ENCODE data around the gene ATP1B2. TPM values are rescaled to one million over a fixed set of nuclear protein-coding genes. Genes with fewer than 3 reads are reported as not detected.
A peak's percentile ranks its signal among the peaks of the same experiment; 100 is the strongest.

Gene ATP1B2
- total RNA-seq, 1 donor from 2014 or later, result 1.4 TPM

GRCh38 chr17:7684851-7685532 lies 34.3 kb downstream of the ATP1B2 start:
- DNase-seq (ENCODE audit: low spot score), result no peak

GRCh38 chr17:7685533-7686221 lies 35.0 kb downstream of the ATP1B2 start:
- DNase-seq (ENCODE audit: low spot score), result peak; percentile 96

- no peak for DNase-seq (ENCODE audit: low spot score)
Measured at GRCh38 chr17:7686222-7687071, 35.7 kb downstream of the ATP1B2 start.

- peak; percentile 91 for DNase-seq (ENCODE audit: low spot score)
Measured at GRCh38 chr17:7687072-7687907, 36.6 kb downstream of the ATP1B2 start, which contains the start of gene TP53. TP53 (minus strand) TSS chr17:7687490; CDS start chr17:7676594, 10,896 bp downstream.

- DNase-seq (ENCODE audit: low spot score), result peak; percentile 95
Measured at GRCh38 chr17:7687908-7688807, 37.4 kb downstream of the ATP1B2 start, which contains the start of gene WRAP53. WRAP53 (plus strand) TSS chr17:7688477; CDS start chr17:7688649, 172 bp downstream.

- DNase-seq (ENCODE audit: low spot score), result no peak
Measured at GRCh38 chr17:7688808-7689316, 38.1 kb downstream of the ATP1B2 start.

- no peak for DNase-seq (ENCODE audit: low spot score)
Measured at GRCh38 chr17:7695586-7695985, 44.9 kb downstream of the ATP1B2 start.

GRCh38 chr17:7697828-7698588 lies 47.3 kb downstream of the ATP1B2 start:
- no peak for DNase-seq (ENCODE audit: low spot score)

- no peak for DNase-seq (ENCODE audit: low spot score)
Measured at GRCh38 chr17:7700510-7700909, 49.8 kb downstream of the ATP1B2 start.

GRCh38 chr17:7701681-7702080 lies 51.0 kb downstream of the ATP1B2 start:
- no peak for DNase-seq (ENCODE audit: low spot score)

- no peak for DNase-seq (ENCODE audit: low spot score)
Measured at GRCh38 chr17:7702776-7703175, 52.0 kb downstream of the ATP1B2 start.

- no peak for DNase-seq (ENCODE audit: low spot score)
Measured at GRCh38 chr17:7703584-7704479, 53.1 kb downstream of the ATP1B2 start.

GRCh38 chr17:7704601-7705268 lies 54.0 kb downstream of the ATP1B2 start, which contains the start of gene EFNB3:
EFNB3 (plus strand) TSS chr17:7705202; CDS start chr17:7705599, 397 bp downstream.
- no peak for DNase-seq (ENCODE audit: low spot score)

- no peak for DNase-seq (ENCODE audit: low spot score)
Measured at GRCh38 chr17:7705269-7706255, 54.8 kb downstream of the ATP1B2 start.

- DNase-seq (ENCODE audit: low spot score), result no peak
Measured at GRCh38 chr17:7706631-7707354, 56.1 kb downstream of the ATP1B2 start.

All from mesenteric fat pad (tissue), 1 donor.